Loucy (cell line): ENCODE measurements around the gene SLC35F3.
A peak's percentile ranks its signal among the peaks of the same experiment; 100 is the strongest.

Source experiments
- H2AFZ ChIP-seq: fragments of 200-600 bp; sonication (generic); 2 replicates; pipeline ENCODE4 v1.6.0; 2016; ENCODE audit warnings: antibody characterized with exemption, mild to moderate bottlenecking, low read length, moderate library complexity
- H3F3A ChIP-seq: fragments of 200-600 bp; 2 replicates; pipeline ENCODE4 v1.6.0; 2016; ENCODE audit warnings: antibody characterized with exemption, low read depth, mild to moderate bottlenecking
- H3K27me3 ChIP-seq: fragments of 200-600 bp; sonication (generic); 2 replicates; pipeline ENCODE4 v1.6.1; 2014; ENCODE audit warnings: low read length, mild to moderate bottlenecking; ENCODE audit not compliant: insufficient read depth, poor library complexity, severe bottlenecking
- H3K36me3 ChIP-seq: fragments of 200-600 bp; sonication (generic); 2 replicates; pipeline ENCODE4 v1.6.1; 2016; ENCODE audit warnings: low read length; ENCODE audit not compliant: insufficient read depth
- H3K4me1 ChIP-seq: fragments of 200-600 bp; sonication (generic); 2 replicates; pipeline ENCODE4 v1.5.1; 2014; ENCODE audit warnings: low read length, mild to moderate bottlenecking; ENCODE audit not compliant: insufficient read depth, poor library complexity, severe bottlenecking
- H3K4me2 ChIP-seq: fragments of 200-600 bp; sonication (generic); 2 replicates; pipeline ENCODE4 v1.6.0; 2014; ENCODE audit warnings: antibody characterized with exemption, low read length, low read depth, mild to moderate bottlenecking; ENCODE audit not compliant: poor library complexity, severe bottlenecking
- H3K4me3 ChIP-seq: fragments of 200-600 bp; sonication (generic); 2 replicates; pipeline ENCODE4 v1.5.1; 2014; ENCODE audit warnings: low read length, mild to moderate bottlenecking, mixed read lengths; ENCODE audit not compliant: poor library complexity, severe bottlenecking
- H3K79me2 ChIP-seq: fragments of 200-600 bp; sonication (generic); 2 replicates; pipeline ENCODE4 v1.6.1; 2014; ENCODE audit warnings: low read length; ENCODE audit not compliant: insufficient read depth
- H3K9ac ChIP-seq: fragments of 200-600 bp; sonication (generic); 2 replicates; pipeline ENCODE4 v1.6.0; 2014; ENCODE audit warnings: mild to moderate bottlenecking, low read depth, low read length, moderate library complexity; ENCODE audit not compliant: poor library complexity, severe bottlenecking
- H3K9me2 ChIP-seq: fragments of 200-600 bp; sonication (generic); replicated peaks from 2 replicates; pipeline ENCODE4 v1.6.1; 2016; ENCODE audit warnings: low read depth, low read length, mixed read lengths
- H3K9me3 ChIP-seq: fragments of 200-600 bp; sonication (generic); 2 replicates; pipeline ENCODE4 v1.6.1; 2014; ENCODE audit warnings: mild to moderate bottlenecking, antibody characterized with exemption, low read length, low read depth; ENCODE audit not compliant: insufficient read depth
- H4K20me1 ChIP-seq: fragments of 200-600 bp; sonication (generic); 2 replicates; pipeline ENCODE4 v1.6.0; 2014; ENCODE audit warnings: antibody characterized with exemption, low read length, mild to moderate bottlenecking; ENCODE audit not compliant: insufficient read depth, poor library complexity, severe bottlenecking
- EZH2phosphoT487 ChIP-seq: fragments of 200-600 bp; IDR thresholded peaks from 2 replicates; pipeline ENCODE4 v1.6.1; 2018; ENCODE audit warnings: antibody characterized with exemption, mild to moderate bottlenecking, moderate library complexity, borderline replicate concordance
- TF ChIP-seq, protein P1 (sequence below): fragments of 200-600 bp; sonication (generic); conservative IDR thresholded peaks from 2 replicates; pipeline ENCODE4 v1.5.1; 2014; ENCODE audit warnings: mild to moderate bottlenecking, antibody characterized with exemption, low read length

SLC35F3 gene

DNA sequence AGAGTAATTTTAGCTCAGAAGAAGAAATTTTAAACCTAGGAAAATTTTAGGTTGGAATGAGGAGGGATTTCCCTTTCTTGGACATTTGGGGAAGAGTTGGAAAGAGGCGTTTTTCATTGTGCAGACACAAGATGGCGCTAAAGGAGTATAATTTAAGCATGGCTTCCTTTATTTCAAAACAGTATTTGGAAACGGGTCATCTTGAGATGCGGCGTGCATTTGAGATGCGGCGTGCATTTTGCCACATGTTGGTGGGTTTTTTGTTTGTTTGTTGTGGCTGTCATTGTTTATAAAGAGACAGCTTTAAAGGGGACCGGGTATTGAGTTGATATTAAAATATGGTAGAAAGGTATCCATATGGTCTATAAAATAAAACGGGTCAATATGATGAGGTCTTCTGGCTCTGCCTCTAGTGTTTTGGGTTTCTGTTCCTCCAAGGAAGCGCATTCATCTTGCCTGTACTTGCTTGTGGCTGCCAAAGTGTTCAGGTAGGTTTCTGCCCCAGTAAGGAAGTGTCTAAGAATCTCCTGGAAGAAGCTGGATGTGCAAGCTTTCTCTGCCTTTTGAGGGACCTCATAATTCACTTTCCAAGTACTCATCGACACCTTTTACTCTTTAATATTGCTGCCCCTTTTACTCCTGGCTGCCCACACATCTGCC is 210.3 kb downstream of the SLC35F3 start:
- peak overlapping the region; percentile 66 for H3K4me3 ChIP-seq
- H3K4me2 ChIP-seq: peak overlapping the region; percentile 82
- H3F3A ChIP-seq: no peaks in the 10 kb centered on the region
- peak overlapping the region; percentile 39 for H3K9ac ChIP-seq
- H3K9me3 ChIP-seq: no peaks in the 10 kb centered on the region
- H3K9me2 ChIP-seq: no peaks in the 10 kb centered on the region
- no peaks in the 10 kb centered on the region for H3K27me3 ChIP-seq
- H3K4me1 ChIP-seq: peaks cover 3% of the 10 kb centered on the region
- H4K20me1 ChIP-seq: no peaks in the 10 kb centered on the region
- H3K79me2 ChIP-seq: no peaks in the 10 kb centered on the region
- no peaks in the 10 kb centered on the region for H3K36me3 ChIP-seq
- TF ChIP-seq EZH2phosphoT487: no peak
- TF ChIP-seq, protein P1, sequence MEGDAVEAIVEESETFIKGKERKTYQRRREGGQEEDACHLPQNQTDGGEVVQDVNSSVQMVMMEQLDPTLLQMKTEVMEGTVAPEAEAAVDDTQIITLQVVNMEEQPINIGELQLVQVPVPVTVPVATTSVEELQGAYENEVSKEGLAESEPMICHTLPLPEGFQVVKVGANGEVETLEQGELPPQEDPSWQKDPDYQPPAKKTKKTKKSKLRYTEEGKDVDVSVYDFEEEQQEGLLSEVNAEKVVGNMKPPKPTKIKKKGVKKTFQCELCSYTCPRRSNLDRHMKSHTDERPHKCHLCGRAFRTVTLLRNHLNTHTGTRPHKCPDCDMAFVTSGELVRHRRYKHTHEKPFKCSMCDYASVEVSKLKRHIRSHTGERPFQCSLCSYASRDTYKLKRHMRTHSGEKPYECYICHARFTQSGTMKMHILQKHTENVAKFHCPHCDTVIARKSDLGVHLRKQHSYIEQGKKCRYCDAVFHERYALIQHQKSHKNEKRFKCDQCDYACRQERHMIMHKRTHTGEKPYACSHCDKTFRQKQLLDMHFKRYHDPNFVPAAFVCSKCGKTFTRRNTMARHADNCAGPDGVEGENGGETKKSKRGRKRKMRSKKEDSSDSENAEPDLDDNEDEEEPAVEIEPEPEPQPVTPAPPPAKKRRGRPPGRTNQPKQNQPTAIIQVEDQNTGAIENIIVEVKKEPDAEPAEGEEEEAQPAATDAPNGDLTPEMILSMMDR: peak; percentile 88
- peak overlapping the region; percentile 94 for H2AFZ ChIP-seq

- Histone ChIP-seq H3K27me3 (no peaks in the 10 kb centered on the region), H3K9me3 (no peaks in the 10 kb centered on the region), H3K79me2 (no peaks in the 10 kb centered on the region), H2AFZ (no peak overlapping the region), H3K9ac (no peak overlapping the region), H3K36me3 (no peaks in the 10 kb centered on the region), H3K4me3 (no peak overlapping the region), H3K4me2 (no peak overlapping the region), H3F3A (no peaks in the 10 kb centered on the region), H3K4me1 (peaks cover 3% of the 10 kb centered on the region), H4K20me1 (no peaks in the 10 kb centered on the region), H3K9me2 (no peaks in the 10 kb centered on the region)
- no peak for TF ChIP-seq EZH2phosphoT487
- TF ChIP-seq, protein P1: no peak
These were observed 214.4 kb downstream of the SLC35F3 start for GRCh38 chr1:234118911-234119310.

DNA sequence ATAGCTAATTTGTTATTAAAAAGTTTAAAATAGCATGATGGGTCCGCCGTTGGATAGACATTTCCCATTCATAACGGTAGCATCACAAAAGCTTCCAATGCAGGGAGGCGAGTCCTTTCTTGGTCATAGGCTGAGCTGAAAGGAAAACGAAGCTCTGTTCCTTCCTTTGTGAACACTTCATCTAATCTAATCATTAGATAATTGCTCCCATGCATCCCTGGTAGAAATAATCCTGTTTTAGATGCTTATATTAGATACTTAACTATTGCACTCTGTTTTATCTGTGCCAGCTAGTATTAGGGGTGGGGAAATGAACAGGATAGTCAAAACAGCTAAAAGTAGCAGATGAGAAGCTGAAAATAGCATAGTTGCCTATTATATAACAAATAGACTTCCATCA is 215.0 kb downstream of the SLC35F3 start:
- H3K9me3 ChIP-seq: no peaks in the 10 kb centered on the region
- TF ChIP-seq, protein P1: no peak
- TF ChIP-seq EZH2phosphoT487: no peak
- H3K4me1 ChIP-seq: peaks cover 3% of the 10 kb centered on the region
- H3K4me2 ChIP-seq: no peak overlapping the region
- H3K79me2 ChIP-seq: no peaks in the 10 kb centered on the region
- H3K4me3 ChIP-seq: no peak overlapping the region
- no peaks in the 10 kb centered on the region for H3F3A ChIP-seq
- no peak overlapping the region for H2AFZ ChIP-seq
- H4K20me1 ChIP-seq: no peaks in the 10 kb centered on the region
- no peaks in the 10 kb centered on the region for H3K9me2 ChIP-seq
- H3K36me3 ChIP-seq: no peaks in the 10 kb centered on the region
- no peaks in the 10 kb centered on the region for H3K27me3 ChIP-seq
- no peak overlapping the region for H3K9ac ChIP-seq
